LNCaP clone FGC (cell line): ENCODE measurements around the gene WDR86.

Source experiments
- DNase-seq: peaks from one replicate; pipeline ENCODE4 v3.0.0-alpha.2; 2011; ENCODE audit warnings: low read depth
- H3K4me3 ChIP-seq: 2 replicates; pipeline ENCODE4 v1.5.1; 2011; ENCODE audit warnings: mild to moderate bottlenecking, low read depth, low read length, control low read depth
- TF ChIP-seq, protein P1 (sequence below): IDR thresholded peaks from 2 replicates; pipeline ENCODE4 v1.5.1; 2012; ENCODE audit warnings: mild to moderate bottlenecking; ENCODE audit not compliant: control insufficient read depth, insufficient read depth; ENCODE audit errors: extremely low read depth

Gene WDR86

DNA sequence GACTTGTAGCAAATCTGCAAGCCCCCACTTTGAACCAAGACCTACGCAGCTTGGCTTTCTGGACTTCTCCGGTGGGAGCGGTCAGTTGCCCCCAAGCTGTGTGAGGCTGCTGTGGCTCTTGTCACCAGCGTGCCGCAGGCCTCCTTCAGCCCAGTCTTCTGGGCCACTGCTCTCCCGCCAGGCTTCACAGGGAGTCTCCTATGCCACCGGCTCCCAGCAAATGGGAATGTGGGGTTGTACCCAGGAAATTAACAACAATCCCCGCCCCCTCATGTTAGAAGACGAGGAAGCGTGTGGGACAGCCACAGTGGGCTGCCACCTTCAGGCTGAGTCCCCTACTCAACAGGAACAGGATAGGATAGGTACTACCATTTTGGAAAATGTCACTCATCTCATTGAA, 4.2 kb downstream of the WDR86 start:
- TF ChIP-seq, protein P1, sequence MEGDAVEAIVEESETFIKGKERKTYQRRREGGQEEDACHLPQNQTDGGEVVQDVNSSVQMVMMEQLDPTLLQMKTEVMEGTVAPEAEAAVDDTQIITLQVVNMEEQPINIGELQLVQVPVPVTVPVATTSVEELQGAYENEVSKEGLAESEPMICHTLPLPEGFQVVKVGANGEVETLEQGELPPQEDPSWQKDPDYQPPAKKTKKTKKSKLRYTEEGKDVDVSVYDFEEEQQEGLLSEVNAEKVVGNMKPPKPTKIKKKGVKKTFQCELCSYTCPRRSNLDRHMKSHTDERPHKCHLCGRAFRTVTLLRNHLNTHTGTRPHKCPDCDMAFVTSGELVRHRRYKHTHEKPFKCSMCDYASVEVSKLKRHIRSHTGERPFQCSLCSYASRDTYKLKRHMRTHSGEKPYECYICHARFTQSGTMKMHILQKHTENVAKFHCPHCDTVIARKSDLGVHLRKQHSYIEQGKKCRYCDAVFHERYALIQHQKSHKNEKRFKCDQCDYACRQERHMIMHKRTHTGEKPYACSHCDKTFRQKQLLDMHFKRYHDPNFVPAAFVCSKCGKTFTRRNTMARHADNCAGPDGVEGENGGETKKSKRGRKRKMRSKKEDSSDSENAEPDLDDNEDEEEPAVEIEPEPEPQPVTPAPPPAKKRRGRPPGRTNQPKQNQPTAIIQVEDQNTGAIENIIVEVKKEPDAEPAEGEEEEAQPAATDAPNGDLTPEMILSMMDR = no peak
- no peak for DNase-seq
- no peak overlapping the region for H3K4me3 ChIP-seq

- no peak overlapping the region for H3K4me3 ChIP-seq
- TF ChIP-seq, protein P1 = no peak
- no peak for DNase-seq
These were observed 4.8 kb downstream of the WDR86 start for GRCh38 chr7:151405056-151405455.

- TF ChIP-seq, protein P1 = no peak
- DNase-seq = no peak
- no peak overlapping the region for H3K4me3 ChIP-seq
These were observed 5.4 kb downstream of the WDR86 start for GRCh38 chr7:151404216-151405011.

GRCh38 chr7:151403764-151404163, 6.1 kb downstream of the WDR86 start:
- no peak for DNase-seq
- H3K4me3 ChIP-seq = no peak overlapping the region
- TF ChIP-seq, protein P1 = no peak

- TF ChIP-seq, protein P1 = no peak
- H3K4me3 ChIP-seq = no peak overlapping the region
- no peak for DNase-seq
These were observed 7.6 kb downstream of the WDR86 start for GRCh38 chr7:151402029-151402835.

- TF ChIP-seq, protein P1 = no peak
- no peak for DNase-seq
- no peak overlapping the region for H3K4me3 ChIP-seq
These were observed 9.1 kb downstream of the WDR86 start for GRCh38 chr7:151400626-151401315.
